SH-SY5Y (cell line): Measurements from ENCODE around the gene FYN.
A peak's percentile ranks its signal among the peaks of the same experiment; 100 is the strongest.

Experiments
- GATA2 ChIP-seq: IDR thresholded peaks from 2 replicates; pipeline ENCODE4 v1.6.1; 2011; ENCODE audit warnings: mild to moderate bottlenecking, low read depth, low read length
- GATA3 ChIP-seq: IDR thresholded peaks from 2 replicates; pipeline ENCODE4 v1.6.1; 2011; ENCODE audit warnings: low read depth, mild to moderate bottlenecking, low read length, moderate library complexity

FYN gene

GRCh38 chr6:111763381-111763780 lies 109.9 kb downstream of the FYN start:
- TF ChIP-seq GATA2 = no peak
- TF ChIP-seq GATA3 = no peak

DNA sequence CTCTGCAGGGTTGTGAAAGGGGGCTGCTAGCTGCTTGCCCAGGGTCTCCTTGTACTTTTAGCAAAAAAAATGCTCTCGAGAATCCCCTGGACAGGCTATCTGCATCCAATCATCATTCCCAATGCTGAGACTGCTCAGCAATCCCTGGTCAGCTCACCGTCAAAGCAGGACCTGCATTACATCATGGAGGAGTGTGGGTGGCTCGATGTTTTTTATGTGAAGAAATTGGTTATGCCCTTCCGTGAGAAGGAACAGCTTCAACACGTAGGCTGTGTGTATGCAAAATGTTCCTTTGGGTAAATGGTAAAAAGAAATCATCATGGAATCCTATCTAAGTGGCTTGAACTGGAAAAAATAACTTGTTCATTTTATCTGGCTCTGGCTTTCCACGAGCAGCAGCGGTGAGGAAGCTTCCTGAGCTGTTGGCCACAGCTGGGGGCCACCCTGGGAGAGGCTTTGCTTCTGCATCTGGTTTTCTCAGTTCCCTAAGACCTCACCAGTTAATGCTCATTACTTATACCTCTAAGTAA lies 111.4 kb downstream of the FYN start:
- TF ChIP-seq GATA2 (no peak), GATA3 (no peak)

DNA sequence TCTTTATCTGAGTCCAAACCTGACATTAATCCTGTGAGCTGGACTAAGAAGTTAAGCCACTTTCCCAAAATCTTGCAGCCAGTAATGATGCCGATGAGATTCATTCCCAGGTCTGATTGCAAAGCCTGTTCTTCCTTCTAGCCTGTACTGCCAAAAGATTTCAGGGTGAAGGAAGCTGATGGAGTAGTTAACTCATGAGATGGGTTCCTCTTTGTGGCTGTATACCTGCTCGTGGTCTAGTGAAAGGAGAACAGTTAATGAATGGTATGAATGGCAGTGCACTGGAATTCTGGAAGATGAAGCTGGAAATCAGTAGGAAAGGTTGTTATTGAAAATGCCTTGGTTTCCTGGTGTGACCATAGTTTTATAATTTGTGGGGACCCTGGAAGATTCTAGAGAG lies 112.0 kb downstream of the FYN start:
- no peak for TF ChIP-seq GATA2
- TF ChIP-seq GATA3 = no peak

- TF ChIP-seq GATA3 = peak; percentile 98
- TF ChIP-seq GATA2 = peak; percentile 88
Measured at GRCh38 chr6:111759836-111760785, 113.1 kb downstream of the FYN start.

GRCh38 chr6:111759331-111759835 lies 113.9 kb downstream of the FYN start:
- TF ChIP-seq GATA3 = no peak
- no peak for TF ChIP-seq GATA2

DNA sequence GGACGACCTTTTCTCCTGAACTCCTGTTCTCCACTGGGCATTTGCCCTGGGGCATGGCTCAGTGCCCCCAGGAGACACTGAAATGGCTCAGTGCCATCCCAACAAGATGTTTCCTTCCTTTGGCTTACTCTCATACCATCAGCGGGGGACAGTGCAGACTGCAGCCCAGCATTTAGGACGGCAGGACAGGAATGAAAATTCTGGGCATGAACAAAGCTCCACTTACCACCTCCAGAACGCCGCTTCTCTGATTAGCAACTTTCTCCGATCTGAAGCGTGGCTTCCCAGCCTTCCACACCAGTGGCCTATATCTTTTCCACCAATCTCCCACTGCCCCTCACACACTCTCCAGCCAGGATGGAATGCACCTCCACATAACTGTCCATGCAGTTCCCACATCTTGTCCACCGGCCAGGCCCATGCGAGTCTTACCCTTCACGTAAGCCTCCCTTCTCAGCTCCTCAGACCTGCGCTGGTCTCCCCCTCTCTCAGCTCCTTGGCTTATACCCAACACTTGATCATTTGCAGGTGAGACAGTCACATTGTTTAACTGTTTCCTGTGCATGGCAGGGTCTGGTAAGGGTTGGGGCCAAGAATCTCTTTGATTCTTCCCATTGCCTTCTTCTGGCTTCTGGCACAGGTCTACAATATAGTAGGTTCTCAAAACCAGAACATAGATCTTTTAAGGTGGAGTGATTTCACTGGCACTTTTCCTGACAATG lies 114.5 kb downstream of the FYN start:
- TF ChIP-seq GATA2 (no peak), GATA3 (no peak)

DNA sequence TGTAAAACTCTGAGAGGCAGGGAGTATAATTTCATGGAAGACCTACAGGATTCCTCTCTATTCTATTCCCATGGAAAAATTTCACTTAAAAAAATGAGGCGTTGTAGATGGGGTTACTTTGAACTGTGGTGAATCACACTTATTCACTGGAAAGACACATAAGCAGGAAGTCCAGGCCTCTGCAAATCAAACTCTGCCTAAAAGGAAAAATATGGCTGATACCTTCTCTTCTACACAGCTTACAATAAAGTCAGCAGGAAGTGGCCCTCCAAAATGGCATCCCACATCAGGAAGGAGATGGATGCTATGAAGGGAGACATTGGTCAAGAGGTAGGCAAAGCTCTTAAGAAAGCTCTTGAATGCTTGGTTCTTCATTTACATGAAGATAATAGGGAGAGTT lies 115.9 kb downstream of the FYN start:
- TF ChIP-seq GATA3 = no peak
- TF ChIP-seq GATA2 = no peak

DNA sequence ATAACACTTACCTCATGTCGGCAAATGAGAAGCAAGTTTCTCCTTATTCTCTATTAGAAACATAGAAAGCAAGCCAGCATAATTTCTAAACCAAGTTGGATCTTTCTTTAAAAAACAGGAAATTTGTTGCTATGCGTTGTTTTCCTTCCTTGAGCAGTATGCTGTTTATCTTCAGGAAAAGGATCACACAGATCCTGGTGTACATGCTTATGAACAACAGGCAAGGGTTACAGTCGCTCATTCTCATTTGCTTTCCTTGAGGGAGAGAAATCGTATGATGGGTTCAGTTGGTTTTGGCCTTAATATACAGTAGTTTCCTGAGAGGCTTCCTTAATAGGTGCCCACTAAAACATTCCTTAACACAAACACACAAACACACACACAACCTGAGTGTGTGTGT lies 118.8 kb downstream of the FYN start:
- TF ChIP-seq GATA3 (no peak), GATA2 (no peak)

DNA sequence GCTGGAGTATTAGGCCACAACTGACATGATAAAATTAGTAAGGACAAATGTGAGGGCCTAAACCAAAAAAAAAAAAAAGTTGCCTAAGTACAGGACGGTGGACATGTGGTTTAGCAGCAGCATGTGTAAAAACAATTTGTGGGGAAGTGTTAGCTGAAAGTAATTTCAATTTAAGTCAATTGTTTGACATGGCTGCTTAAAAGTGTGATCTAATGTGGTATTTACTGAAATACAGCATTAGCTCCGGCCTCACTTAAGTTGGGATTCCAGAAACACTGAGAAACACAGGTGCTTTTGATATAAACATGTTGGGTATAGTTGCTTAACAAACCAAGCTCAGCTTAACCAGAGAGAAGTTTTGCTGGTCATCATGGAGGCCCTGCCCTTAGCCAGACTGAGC lies 119.7 kb downstream of the FYN start:
- TF ChIP-seq GATA2 (no peak), GATA3 (no peak)

- TF ChIP-seq GATA2 (no peak), GATA3 (no peak)
Measured at GRCh38 chr6:111752476-111752875, 120.8 kb downstream of the FYN start.

DNA sequence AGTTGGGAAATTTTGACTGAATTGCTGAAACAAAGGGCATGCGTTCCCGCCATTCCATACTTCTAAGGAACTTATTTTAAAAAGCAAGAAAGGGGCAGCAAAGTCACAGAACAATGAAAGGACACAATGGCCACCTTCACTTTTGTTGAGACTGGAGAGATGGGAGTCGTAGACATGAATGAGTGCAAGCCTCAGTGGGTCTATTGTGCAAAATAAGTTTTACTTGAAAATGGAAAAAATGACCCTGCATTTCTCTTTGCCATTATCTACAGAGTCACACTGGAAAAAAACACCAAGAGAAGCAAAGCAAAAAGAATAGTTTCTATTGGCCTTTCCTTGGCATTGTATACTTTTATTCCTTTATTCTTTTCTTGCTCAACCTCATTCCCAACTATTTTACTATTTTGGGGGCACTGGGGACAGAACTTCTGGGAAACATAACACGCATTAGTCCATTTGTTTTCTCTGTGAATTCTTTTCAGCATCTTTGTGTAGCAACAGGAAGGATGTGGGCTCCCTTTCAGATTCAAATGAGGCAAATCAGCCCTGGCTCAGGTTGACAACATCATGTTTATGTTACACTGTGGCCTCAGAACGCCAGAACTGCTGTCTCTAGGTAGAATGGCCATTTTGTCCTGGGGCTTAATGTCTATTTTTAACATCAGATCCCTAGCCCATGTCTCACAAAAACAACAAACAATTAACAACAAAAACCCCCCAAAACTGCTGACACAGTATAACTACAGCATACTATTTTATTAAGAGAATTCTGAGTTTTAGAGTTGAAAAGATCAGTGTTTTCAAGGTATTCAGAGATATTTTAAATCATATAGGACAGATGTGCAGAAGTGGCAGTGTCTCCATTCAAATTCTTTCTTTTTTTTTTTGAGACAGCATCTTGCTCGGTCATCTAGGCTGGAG lies 122.2 kb downstream of the FYN start:
- TF ChIP-seq GATA3 = no peak
- TF ChIP-seq GATA2 = no peak

- TF ChIP-seq GATA3 (no peak), GATA2 (no peak)
Measured at GRCh38 chr6:111750153-111750552, 123.1 kb downstream of the FYN start.

- TF ChIP-seq GATA3 = no peak
- TF ChIP-seq GATA2 = no peak
Measured at GRCh38 chr6:111748231-111748647, 125.0 kb downstream of the FYN start.
